Kidney (tissue), 14 donors: ENCODE measurements around the gene TAF4B. TPM values are rescaled to one million over a fixed set of nuclear protein-coding genes. Genes with fewer than 3 reads are reported as not detected.
A peak's percentile ranks its signal among the peaks of the same experiment; 100 is the strongest.

ENCODE experiments used
- DNase-seq, 5 donors: peaks; one replicate each; pipeline ENCODE4 v3.0.0-alpha.2; 2013 to 2020
- FAIRE-seq: peaks from 2 replicates; lab custom pipeline; 2012; peaks lifted over from hg19 to GRCh38; lab: Jason Lieb, UNC
- H3K27ac ChIP-seq, 2 donors: one replicate each; pipeline ENCODE4 v1.7.0; 2013; ENCODE audit warnings: low read depth in 2 of 2, low read length in 2 of 2, inconsistent platforms in 1 of 2
- H3K27me3 ChIP-seq: one replicate; pipeline ENCODE4 v1.7.1; 2013; ENCODE audit warnings: low read length, inconsistent platforms; ENCODE audit not compliant: control insufficient read depth, insufficient read depth
- H3K36me3 ChIP-seq, 3 donors: one replicate each; pipeline versions ENCODE4 v1.7.0 to v1.7.1; 2013; ENCODE audit warnings: low read length in 3 of 3, control low read depth in 1 of 3, inconsistent platforms in 1 of 3; ENCODE audit not compliant: insufficient read depth in 3 of 3, control insufficient read depth in 2 of 3
- H3K4me1 ChIP-seq, 3 donors: one replicate each; pipeline versions ENCODE4 v1.7.0 to v1.7.1; 2013; ENCODE audit warnings: low read length in 3 of 3, inconsistent platforms in 1 of 3, low read depth in 1 of 3; ENCODE audit not compliant: control insufficient read depth in 2 of 3, insufficient read depth in 2 of 3
- H3K4me3 ChIP-seq, 3 donors: one replicate each; pipeline versions ENCODE4 v1.7.0 to v1.8.1; 2013; ENCODE audit warnings: low read length in 3 of 3, control low read depth in 1 of 3, inconsistent platforms in 1 of 3
- H3K9ac ChIP-seq, 3 donors: one replicate each; pipeline versions ENCODE4 v1.7.0 to v1.7.1; 2013; ENCODE audit warnings: low read length in 3 of 3, control low read depth in 1 of 3, inconsistent platforms in 1 of 3
- H3K9me3 ChIP-seq, 3 donors: one replicate each; pipeline versions ENCODE4 v1.7.0 to v1.7.1; 2013; ENCODE audit warnings: low read length in 3 of 3, control low read depth in 1 of 3, inconsistent platforms in 1 of 3; ENCODE audit not compliant: control insufficient read depth in 2 of 3, insufficient read depth in 1 of 3
- intact Hi-C: fragments of 100-400 bp; cut with DNase I; formaldehyde crosslinking; loops from one replicate; pipeline ENCODE4 v1.11.1; 2022
- polyA plus RNA-seq: library from polyadenylated mRNA; stranded (reverse); fragments of 350-450 nt; fragmentation: Illumina TruSeq; extraction: RNeasy Lipid Tissue Mini Kit (QIAGEN cat#74804); gene quantifications from one replicate; pipeline ENCODE4 v1.2.3, GENCODE V29; 2014; ENCODE audit warnings: low read depth, low replicate concordance; ENCODE audit not compliant: insufficient read depth
- total RNA-seq: library from RNA; stranded (reverse); fragmentation: NEBNext Ultra II Directional; extraction: Animal tissue kit (Norgen Biotek cat#: 25700); gene quantifications from one replicate; pipeline ENCODE4 v1.2.1, GENCODE V29; 2021
- TF ChIP-seq, protein P1 (sequence below): IDR thresholded peaks from 3 replicates; pipeline ENCODE4 v1.5.1; 2012; ENCODE audit warnings: mild to moderate bottlenecking, moderate library complexity, borderline replicate concordance; ENCODE audit not compliant: insufficient read depth; ENCODE audit errors: extremely low read depth
- donor health status: control.
- donor health status: control.
- donor health status: control.
- donor health status: control.
- donor health status: control.
- donor health status: DM: yes; HTN: yes; CAD: no.
- donor health status: Normal renal cell carcinoma (clear cell type).

Gene TAF4B
- total and polyA plus RNA-seq, 2 donors from 2014 or later, result 1.7 to 4.9 TPM

DNA sequence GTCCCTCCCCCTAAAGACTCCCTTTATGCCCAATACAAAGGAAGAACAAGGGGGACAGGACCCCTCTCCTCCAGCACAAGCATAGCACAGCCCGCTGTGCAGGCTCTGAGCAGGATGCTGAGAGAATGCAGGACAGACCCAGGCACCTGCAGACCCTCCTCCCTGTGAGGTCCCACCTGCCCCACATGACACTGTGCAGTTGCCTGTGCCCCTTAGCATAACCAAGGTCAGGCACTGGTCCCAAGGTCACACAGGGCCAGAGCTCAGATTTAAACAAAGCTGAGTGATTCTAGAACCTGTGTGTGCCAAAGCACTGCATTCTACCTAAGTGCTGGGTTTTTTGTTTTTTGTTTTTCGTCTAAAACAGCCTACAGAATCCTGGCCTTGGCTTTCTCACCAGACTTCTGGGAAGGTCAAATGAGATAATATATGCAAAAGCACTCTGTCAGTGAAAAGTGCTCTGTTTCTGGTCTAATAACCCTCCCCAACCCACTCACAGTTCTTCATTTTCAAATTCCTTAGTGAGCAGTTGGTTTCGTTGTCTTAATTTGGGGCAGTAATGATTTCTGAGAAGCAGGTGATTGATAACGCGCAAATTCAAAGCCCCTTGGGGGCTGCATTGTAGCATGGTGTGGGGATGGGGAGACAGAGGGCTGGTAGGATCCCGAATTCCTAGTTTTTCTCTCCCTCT lies 196.4 kb downstream of the TAF4B start:
- no peak for DNase-seq
- no peak for FAIRE-seq
- TF ChIP-seq, protein P1, sequence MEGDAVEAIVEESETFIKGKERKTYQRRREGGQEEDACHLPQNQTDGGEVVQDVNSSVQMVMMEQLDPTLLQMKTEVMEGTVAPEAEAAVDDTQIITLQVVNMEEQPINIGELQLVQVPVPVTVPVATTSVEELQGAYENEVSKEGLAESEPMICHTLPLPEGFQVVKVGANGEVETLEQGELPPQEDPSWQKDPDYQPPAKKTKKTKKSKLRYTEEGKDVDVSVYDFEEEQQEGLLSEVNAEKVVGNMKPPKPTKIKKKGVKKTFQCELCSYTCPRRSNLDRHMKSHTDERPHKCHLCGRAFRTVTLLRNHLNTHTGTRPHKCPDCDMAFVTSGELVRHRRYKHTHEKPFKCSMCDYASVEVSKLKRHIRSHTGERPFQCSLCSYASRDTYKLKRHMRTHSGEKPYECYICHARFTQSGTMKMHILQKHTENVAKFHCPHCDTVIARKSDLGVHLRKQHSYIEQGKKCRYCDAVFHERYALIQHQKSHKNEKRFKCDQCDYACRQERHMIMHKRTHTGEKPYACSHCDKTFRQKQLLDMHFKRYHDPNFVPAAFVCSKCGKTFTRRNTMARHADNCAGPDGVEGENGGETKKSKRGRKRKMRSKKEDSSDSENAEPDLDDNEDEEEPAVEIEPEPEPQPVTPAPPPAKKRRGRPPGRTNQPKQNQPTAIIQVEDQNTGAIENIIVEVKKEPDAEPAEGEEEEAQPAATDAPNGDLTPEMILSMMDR, result no peak
- intact Hi-C loops, result no loop called here
- Histone ChIP-seq H3K4me3 (no peak overlapping the region), H3K27me3 (no peaks in the 10 kb centered on the region), H3K9me3 (no peaks in the 10 kb centered on the region), H3K36me3 (no peaks in the 10 kb centered on the region), H3K27ac (peak overlapping the region; percentile 20 to 45), H3K9ac (no peak overlapping the region), H3K4me1 (peaks cover 0 to 6% (median 3%) of the 10 kb centered on the region in 3 donors)

GRCh38 chr18:26424428-26425147 lies 198.3 kb downstream of the TAF4B start:
- Histone ChIP-seq H3K9ac (no peak overlapping the region), H3K9me3 (no peaks in the 10 kb centered on the region), H3K4me3 (no peak overlapping the region), H3K36me3 (no peaks in the 10 kb centered on the region), H3K27me3 (no peaks in the 10 kb centered on the region), H3K4me1 (peaks cover 0 to 6% (median 3%) of the 10 kb centered on the region in 3 donors), H3K27ac (no peak overlapping the region)
- TF ChIP-seq, protein P1, result no peak
- FAIRE-seq, result no peak
- DNase-seq, result no peak
- intact Hi-C loops, result no loop called here

DNA sequence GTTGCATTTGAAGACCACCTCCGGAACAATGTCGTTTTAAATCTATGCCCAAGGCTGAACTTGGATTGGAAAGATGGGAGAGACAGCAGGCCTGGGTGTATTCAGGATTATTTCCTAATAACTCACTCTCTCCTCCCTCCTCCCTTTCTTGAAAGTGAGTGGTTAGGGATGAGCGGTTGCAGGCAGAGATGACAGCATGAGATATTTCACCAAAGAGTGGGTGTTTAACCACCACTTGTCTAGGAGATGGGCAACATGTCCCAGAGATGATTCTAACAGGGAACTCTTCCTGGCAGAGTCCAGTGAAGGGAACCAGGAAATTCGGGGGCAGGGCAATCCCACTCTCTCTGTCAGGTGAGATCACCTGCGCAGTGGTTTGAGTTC lies 198.9 kb downstream of the TAF4B start:
- DNase-seq (peak in 2 of 5 donors; percentile 40 to 62), FAIRE-seq (no peak)
- Histone ChIP-seq H3K27me3 (no peaks in the 10 kb centered on the region), H3K9ac (no peak overlapping the region), H3K27ac (no peak overlapping the region), H3K36me3 (no peaks in the 10 kb centered on the region), H3K9me3 (no peaks in the 10 kb centered on the region), H3K4me3 (no peak overlapping the region), H3K4me1 (peaks cover 0 to 6% (median 3%) of the 10 kb centered on the region in 3 donors)
- TF ChIP-seq, protein P1, result no peak
- intact Hi-C loops, result no loop called here
